C1 segment of cervical spinal cord (tissue), 14 donors: ENCODE results near the gene PAPPA2.
A peak's percentile ranks its signal among the peaks of the same experiment; 100 is the strongest.

Experiments used
- DNase-seq, 14 donors: peaks; one replicate each; lab custom pipeline; 2025; lab: John Stamatoyannopoulos, UW

Gene PAPPA2

DNA sequence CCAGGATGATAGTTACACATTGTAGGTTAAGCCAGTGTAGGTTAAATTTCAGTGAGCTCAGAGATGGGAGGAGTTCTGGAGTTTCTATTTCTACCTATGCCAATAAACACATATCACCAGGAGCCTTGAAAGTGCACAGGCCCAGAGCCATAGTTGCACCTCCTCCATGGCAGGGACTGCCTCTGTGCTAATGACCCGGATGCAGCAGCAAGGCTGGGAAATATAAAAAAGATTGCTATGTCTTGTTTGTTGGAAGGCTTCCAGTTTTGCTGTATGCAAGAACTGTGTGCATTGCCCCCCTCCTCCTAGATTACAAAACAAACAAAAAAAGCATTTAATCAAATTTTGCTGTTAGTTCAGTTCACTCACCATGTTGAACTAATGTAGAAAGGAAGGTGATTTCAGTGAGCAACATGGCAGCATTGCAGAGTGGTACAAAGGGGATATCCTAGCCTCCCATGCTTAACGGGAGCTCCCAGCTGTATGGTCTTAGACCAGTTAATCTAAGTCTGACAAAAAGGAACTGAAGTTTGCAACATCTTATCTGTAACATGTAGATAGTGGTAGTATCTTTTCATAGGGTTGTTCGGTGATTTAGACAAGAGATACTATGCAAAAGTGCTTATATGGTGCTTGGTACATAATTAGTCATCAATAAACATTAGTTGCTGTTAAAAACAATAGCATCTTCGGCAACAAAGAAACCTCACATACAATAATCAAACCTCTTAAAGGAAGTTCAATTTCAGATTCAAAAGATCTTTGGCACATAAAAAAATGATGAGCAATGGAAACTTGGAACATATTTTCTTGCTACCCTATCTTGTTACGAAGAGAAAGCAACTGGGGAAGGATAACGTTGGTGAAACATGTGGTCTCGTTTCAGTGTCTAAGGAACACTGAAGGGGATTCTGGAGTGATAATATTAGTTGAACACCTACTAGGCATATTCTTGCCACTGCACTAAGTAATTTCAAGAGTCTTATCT, 392.1 kb downstream of the PAPPA2 start:
- DNase-seq = no peak

DNA sequence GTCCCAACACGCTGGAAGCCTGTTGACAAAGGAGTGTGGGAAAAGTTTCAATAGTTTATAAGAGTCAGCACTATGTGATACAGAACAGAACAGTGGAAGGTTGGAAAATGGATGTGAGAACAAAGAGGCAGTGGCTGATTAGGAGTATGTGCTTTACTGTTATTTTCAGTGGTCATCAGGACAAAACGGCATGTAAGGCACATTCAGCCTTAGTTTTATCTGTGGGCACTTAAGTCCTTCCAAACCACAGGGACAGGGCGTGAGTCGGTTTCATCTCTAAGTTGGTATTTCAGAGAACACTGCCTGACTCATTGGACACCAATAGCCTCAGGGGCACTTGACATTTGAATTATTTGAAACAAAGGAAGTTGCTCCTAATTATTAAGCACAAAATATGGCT, 394.7 kb downstream of the PAPPA2 start:
- no peak for DNase-seq

DNA sequence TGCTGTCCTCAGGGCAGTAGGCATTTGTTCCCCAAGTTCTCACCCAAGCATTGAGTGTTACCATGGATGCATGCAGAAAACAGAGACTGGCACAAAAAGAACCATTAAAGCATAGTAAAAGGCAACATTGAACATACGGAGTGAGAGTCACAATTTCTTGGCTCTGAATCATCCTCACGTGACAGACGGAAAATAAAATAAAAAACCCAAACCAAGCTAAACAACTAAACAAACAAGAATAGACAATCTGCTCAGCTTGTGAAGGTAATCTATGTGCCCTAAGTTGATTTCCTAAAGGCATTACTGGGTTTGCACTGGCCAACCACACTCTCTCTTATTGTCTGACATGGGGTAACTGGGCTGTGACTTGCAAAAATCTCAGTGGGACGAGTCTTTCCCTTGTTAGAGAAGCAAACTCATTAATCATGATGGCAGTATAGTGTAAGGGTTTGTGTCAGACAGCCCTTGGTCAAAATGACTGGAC, 395.5 kb downstream of the PAPPA2 start:
- no peak for DNase-seq

DNA sequence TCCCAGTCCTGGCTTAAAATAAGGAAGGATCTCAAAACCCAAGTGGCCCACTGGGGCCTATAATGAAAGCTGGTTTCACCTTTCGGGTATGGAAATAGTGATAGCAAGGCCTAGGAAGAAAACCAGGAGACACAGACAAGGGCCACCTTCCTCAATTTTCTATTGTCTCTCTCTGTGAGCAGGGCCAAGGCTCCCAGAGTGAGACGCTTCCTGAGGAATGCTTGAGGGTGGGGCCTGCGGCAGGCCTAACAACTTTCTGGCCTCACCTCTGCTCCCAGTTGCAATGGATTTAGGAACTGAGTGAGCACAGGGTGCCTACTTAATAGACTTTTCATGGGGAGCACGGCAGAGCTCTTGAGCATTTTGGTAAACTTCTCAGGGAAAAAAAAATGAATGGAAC, 400.6 kb downstream of the PAPPA2 start:
- DNase-seq = no peak

DNA sequence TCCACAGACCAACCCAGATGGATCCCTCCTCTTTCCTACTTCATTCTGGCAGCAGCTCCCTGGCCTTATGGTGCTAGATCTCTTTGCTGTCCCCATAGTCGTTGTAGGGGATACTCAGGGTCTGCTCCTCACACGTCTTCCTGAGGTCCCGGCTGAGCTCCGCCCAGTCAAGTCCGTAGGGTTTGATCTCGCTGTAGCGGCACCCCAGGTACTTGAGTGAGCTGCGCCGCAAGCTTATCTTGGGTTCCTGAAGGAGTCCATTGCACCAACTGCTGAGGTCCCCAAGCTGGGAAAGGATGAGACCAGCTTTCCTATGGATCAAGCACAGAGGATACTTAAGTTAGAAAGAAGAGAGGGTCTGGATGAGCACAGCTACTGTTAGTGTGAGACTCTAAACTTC, 401.2 kb downstream of the PAPPA2 start:
- DNase-seq = no peak

DNA sequence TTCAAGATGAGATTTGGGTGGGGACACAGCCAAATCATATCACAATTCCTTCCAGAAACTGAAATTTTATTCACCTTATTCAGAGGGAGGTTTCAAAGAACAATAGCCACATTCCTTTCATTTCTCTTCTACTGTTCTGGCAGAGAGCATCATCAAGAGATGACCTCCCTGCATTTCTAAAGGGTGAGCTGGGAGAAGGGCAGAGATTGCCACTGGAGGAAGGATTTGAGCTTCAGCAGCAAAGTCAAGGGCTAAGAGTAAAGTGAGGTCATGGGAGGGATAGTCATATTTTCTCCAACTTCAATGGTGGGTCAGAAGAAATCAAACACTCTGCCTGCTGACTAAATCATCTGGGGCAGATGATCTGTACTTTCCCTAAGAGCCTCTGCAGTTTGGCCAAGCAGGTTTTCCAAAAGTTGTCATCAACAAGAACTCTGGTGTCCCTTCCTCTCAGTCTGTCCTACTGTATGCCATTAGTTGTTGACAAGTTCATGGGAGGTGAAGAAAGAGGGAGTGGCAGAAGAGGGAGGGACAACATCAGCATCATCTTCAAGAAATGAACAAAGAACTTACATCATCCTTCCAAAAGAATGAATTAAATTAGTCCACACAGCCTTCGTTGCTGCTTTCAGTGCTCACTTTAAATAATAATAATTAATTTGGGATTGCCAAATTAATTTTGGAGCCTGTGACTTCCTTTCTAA, 403.2 kb downstream of the PAPPA2 start:
- no peak for DNase-seq

DNA sequence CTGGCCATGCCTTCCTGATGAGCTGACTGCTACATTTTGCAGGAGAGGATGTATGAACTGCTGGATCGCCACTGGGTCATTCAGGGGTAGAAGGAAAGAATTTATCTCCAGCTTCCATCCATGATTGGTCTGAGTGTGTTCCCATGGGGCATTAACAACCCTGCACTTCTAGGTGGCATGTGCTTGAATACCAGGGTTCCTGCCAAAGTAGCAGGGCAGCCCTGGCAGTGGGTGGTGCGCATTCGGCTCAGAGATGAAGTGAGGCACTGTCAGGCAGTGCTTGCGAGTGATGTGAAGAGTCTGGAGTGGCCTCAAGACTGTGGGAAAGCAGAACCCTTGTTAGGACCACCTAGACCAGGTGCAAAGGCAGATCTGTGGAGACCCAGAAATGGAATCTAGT, 406.6 kb downstream of the PAPPA2 start:
- DNase-seq = no peak

DNA sequence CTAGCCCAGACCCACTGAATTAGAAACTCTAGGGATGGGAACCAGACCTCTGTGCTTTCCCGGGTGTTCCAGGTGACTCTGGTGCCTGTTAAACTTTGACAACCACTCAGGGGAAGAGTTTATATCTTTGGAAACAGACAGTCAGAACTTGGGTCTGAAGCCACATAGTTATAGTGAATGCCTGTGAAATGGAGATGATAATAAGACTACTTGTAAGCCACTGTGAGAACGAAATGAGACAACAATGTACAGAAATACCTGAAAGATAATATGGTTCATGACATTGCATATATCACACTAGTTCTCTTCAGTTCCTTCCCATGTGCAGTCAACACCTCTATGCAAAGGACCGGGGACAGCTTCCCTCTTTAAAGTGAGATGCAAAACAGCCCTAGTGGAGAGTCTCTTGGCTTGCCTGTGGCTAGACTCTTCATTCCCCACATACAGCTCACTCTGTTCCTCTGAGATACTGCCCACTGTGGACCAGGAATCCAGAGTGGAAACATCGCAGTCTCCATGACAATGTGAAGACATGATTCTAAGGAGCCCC, 414.1 kb downstream of the PAPPA2 start:
- no peak for DNase-seq

DNA sequence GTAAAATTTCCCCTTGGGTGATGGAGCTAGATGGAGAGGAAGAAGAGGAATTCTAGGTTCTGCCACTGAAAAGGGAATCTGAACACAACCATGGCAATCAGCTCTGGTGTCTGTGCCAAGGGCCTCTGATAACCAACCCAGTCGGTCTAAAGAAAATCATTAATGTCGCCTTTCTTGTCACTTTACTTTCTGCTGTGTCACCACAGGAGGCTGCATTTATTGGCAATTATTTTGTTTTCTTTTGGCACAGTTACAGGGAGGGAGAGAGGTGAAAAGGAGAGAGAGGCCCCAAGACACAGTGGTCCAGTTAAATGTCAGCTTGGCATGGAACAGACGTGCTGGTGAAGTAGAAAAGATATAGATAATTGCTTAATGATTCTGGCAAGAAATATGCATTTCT, 414.6 kb downstream of the PAPPA2 start:
- no peak for DNase-seq

DNA sequence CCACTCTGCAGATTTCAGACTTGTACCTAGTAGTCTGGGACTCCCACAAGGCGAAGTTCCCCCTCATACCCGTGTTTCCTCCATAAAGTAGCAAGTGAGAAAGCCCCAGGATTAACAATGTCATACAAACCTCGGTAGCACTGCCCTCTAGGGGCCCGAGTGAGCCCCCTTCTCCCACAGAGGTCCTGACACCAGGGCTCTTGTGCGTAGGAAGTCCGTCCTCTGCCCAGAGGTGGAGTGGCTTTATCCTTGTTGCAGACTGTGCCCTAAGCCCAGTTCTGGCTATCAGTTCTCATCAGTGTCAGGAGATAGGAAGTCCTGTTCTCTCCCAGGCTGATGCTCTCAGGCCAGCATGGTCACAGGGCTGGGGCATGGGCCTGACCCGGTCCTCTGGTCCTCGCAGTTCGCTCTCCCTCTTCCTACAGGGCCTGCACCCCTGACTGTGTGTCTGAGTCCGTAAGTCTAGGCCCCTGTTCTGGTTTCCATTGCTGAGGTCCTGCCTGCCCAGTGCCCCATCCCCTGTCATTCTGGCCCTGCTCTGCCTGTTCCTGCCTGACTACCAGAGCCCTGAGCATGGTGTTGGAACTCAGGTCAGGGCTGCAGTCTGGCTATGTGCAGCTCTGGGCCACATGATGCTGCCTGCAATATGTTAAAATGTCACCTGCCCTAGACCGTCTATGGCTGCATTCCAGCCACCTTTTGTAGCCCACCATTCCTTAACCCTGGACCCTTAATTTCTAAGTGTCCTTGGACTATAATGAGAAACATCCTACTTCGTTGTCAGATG, 416.0 kb downstream of the PAPPA2 start:
- no peak for DNase-seq

DNA sequence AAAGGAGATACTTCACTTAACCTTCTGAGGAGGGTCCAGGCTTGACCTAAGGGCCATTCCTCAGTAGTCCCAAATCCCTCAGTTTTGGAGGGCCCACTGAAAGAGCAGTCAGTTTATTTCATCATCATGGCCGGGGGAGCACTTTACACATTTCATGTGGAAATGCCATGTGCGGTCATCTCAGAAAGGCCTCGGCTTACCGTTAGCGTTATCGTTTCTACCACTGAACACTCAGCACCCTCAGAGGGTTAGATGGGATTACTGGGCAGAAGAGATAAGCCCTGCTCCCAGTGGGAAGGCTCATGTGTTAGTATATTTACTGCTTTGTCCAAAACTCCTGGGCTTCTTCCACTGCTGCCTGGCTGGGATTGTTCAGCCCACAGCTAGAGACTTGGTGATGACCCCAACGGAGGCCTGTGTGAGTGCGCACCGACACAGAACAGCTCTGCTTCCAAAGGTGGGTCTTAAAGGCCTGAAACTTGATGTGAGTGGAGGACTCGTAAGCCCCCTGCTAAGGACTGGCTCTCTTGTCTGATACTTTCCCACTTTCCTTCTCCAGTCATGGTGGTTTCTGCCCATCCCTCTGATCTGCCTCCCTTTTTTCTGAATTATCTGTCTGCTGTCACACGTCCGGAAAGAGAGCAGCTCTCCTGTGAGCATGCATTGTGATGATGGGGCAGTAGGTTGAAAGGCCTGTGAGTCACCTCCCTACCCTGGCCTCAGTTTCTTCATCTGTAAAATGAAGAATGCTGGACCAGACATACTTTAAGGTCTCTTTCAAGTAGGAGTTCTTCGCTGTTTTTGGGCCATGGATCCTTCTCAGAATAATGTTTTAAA, 417.0 kb downstream of the PAPPA2 start:
- no peak for DNase-seq

DNA sequence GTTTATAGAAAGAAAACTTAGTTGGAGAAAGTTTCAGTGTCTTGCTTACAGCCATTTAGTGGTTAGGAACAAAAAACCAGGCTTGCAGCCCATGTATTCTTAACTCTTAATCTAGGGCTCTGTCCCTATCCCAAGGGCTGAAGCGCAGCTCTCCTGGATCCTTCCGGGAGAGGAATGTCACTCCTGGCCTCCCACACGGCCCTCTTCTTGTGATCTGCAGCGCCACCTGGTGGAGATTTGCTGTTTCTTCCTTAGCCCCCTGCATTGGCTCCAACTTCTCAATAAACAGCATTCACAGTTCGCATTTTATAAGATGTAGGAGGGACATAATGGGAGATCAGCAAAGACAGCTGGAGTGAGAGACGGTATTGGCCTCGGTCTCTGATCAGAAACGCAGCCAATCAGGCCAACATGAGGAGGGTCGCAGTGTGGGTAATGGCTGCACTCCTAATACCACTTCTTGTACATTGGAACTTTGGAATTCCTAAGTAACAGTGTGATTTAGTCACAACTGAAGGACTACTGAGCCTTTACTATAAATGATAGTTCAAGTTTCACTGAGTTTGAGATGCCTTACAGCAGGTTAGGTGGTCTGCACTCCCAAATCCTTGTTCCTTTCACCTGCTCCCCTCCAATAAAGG, 418.1 kb downstream of the PAPPA2 start:
- DNase-seq = peak in 12 of 14 donors; percentile 1 to 61 (median 19)

DNA sequence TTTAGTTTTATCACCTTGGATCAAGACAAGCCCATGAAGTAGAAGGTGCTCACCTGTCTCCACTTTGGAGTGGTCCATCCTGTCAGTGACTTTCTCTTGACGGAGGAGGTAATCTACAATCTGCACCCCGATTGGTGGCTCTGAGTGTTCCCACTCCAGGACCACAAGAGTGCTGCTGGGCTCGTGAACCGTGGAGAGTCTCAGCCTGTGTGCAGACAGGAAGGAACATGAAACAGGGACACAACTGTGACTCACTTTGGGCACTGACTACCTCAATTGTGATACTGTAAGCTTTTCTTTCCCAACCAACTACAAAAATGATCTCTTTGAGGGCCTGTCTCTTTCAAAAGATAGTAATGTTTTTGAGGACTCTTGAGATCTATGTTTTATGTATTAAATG, 421.3 kb downstream of the PAPPA2 start:
- no peak for DNase-seq

DNA sequence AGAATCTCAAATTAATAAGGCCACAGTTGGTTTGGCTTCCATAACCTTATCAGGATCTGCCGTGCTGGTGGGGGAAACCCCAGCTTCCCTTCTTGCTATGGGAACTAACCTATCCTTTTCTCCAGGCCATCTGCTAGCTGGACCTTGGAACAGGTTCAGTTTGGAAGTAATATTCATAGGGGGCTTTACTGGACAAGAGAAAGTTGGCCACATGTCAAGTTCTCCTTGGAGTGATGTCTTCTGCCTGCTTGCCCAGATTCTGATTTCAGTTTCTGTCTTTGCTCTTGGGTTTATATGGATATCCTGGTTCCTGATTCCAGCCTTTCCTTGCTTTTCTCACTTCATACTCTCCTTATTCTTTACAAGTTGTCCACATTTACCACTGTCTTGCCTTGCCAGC, 421.9 kb downstream of the PAPPA2 start:
- no peak for DNase-seq

DNA sequence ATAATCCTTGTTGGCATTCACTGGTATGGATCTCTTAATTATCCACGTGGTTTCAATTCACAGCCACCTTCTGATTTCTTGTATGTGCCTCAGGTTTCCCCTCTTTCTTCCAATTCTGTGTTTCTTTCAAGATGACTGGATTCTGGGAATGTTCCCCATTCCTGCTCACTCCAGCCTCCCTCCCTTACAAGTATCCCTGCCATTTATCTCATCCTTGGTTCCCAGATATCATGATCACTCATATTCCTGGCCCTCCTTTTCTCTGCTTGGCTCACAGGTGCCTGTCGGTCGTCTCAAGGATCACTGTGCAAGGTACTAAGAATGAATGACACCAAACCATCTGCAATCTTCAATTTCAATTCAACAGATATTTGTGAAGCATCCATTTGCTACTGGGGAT, 422.4 kb downstream of the PAPPA2 start:
- DNase-seq = no peak

DNA sequence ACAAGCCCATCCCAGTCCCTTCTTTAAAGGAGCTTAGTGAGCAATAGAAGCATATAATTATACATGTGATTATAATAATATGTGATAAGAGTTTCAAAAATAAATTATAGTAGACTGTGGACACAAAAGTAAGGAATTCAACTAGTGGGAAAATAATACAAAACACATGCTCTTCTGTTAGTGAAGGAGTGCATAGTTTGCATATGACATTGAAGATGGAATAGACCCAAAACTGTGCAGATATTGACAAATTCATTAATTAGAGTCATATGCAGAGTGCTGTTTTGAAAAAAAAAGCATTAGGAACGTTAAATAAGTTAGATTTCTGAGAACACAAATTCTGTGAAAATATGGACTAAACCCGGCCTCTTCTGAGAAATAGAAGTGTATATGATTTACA, 422.8 kb downstream of the PAPPA2 start:
- DNase-seq = no peak

DNA sequence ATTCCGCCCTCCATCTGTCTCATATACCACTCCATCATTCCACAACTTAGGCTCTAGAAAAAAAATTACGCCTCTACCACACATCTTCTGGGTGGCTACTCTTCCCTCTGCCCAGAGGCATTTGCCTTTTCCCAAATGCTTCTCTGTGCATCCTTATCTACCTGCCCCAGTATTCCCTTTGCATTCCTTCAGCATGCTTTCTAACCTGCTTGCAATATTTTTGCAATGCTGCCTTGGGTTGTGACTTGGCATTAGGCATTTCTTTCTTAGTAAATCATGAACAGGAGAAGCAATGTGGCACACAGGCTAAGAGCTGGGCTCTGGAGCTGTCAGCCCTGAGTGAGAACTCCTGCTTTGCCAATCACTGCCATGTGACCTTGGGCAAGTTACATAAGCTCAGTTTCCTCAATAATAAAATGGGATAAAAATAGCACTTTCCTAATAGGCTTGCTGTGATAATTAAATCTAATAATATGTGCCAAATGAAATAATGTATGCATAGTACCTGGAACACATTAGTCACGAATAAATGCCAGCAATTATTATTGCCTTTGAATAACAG, 425.6 kb downstream of the PAPPA2 start:
- DNase-seq = no peak

DNA sequence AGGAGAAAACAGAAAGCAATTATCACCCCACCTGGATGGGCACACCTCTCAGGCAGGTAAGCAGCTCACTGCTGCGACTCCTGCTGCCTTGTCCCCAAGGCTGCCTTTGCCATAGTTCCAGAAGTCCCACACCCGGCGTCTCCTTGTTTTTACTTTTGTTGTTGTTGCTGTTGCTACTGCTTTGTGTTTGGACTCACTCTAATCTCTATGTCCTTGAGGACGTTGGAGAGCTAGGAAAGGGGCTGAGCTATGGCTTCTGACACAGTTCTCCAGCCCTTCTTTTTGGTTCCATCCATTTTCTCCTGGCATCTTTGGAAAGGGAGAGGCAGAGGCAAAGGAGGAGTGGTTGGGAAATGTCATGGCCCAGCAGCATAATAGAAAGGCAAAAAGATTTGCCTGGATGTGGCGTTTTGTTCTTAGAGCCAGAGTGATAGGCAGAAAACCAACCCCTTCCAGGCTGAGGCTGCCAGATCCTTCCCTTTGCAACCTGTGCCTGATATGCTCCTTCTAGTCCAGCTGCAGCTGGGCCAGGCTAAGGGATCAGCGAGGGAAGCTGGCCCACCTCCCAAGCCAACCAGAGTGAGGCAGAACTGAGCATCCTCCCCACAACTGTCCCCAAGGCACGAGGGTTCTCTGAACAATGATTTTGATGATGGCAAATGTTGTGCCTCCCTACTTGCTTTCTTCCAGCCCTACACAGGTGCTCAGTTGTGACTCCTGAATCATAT, 430.8 kb downstream of the PAPPA2 start:
- no peak for DNase-seq

DNA sequence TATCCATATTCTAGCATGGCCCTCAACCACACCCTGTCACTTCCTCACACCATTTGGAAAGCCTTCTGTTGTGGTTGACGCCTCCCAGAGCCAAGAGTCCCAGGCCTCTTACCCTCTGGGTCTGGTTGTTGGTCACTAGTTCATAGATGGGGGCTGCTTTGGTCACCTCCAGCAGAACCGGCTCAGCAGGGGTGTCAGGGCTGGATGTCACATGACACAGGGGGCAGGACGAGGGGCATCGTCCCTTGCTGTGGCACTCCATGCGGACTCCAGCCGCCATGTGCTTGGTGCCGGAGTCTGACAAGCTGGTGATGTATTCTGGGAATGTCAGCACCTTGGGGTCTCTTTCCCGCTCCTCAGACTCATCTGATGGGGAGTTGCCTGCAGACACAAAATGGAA, 431.5 kb downstream of the PAPPA2 start:
- no peak for DNase-seq
